HL-60 (cell line): ENCODE data around the gene LCN6.
A peak's percentile ranks its signal among the peaks of the same experiment; 100 is the strongest.
"Not testable (repeated sequence)": the region's sequence is repeated elsewhere in the genome, so short reads cannot be mapped to it uniquely, and the experiment has no call there.

ENCODE experiments used
- DNase-seq, 2 experiments: peaks; one replicate each; pipeline ENCODE4 v3.0.0-alpha.2; 2010 to 2020; ENCODE audit warnings: low read depth in 1 of 2, low spot score in 1 of 2
- H3K27ac ChIP-seq: fragments of 250-450 bp; sonication (Bioruptor Pico); replicated peaks from 2 replicates; pipeline ENCODE4 v1.5.1; 2020; ENCODE audit warnings: mild to moderate bottlenecking, moderate library complexity
- H3K27me3 ChIP-seq: fragments of 250-450 bp; sonication (Bioruptor Pico); 2 replicates; pipeline ENCODE4 v1.5.1; 2021; ENCODE audit warnings: mild to moderate bottlenecking, moderate library complexity; ENCODE audit not compliant: insufficient read depth, poor library complexity, severe bottlenecking
- H3K4me3 ChIP-seq: replicated peaks from 2 replicates; pipeline ENCODE4 v1.5.1; 2011; ENCODE audit warnings: mild to moderate bottlenecking, control low read depth, low read length; ENCODE audit not compliant: insufficient read depth
- CTCF ChIP-seq: IDR thresholded peaks from one replicate; pipeline ENCODE4 v1.5.1; 2011; ENCODE audit warnings: low read length, control low read depth, inconsistent platforms; ENCODE audit not compliant: insufficient read depth
- GABPA ChIP-seq: IDR thresholded peaks from 2 replicates; pipeline ENCODE4 v1.6.1; 2012; ENCODE audit warnings: low read depth
- POLR2AphosphoS5 ChIP-seq: IDR thresholded peaks from 2 replicates; pipeline ENCODE4 v1.6.1; 2012; ENCODE audit warnings: low read depth
- REST ChIP-seq: IDR thresholded peaks from 2 replicates; pipeline ENCODE4 v1.6.1; 2012; ENCODE audit warnings: low read depth; ENCODE audit not compliant: insufficient replicate concordance
- SPI1 ChIP-seq: IDR thresholded peaks from 2 replicates; pipeline ENCODE4 v1.6.1; 2012; ENCODE audit warnings: low read depth, mild to moderate bottlenecking, borderline replicate concordance

Gene LCN6

GRCh38 chr9:136791516-136792276, 43.4 kb upstream of the LCN6 start:
- no peaks in the 10 kb centered on the region for H3K27me3 ChIP-seq
- peak overlapping the region; percentile 82 for H3K27ac ChIP-seq
- TF ChIP-seq CTCF (peak; percentile 91), SPI1 (no peak), REST (no peak), GABPA (no peak), POLR2AphosphoS5 (peak; percentile 5; the same call in 1 of the 2 replicates)
- peak in 1 of 2 experiments; percentile 71 for DNase-seq
- peak overlapping the region; percentile 84 for H3K4me3 ChIP-seq

- TF ChIP-seq SPI1 (no peak), REST (no peak), POLR2AphosphoS5 (peak; percentile 77), CTCF (no peak)
- H3K4me3 ChIP-seq: peak within 1 kb of the TSS; percentile 84
- peak; percentile 97 to 99 for DNase-seq
- H3K27me3 ChIP-seq: no peaks in the 10 kb centered on the region
- peak within 1 kb of the TSS; percentile 82 for H3K27ac ChIP-seq
Observed at GRCh38 chr9:136790640-136791515, 42.6 kb upstream of the LCN6 start, which contains the start of gene TMEM141. TSS of gene TMEM141 (plus strand) at chr9:136791344. CDS start at chr9:136791371, 27 bp downstream.

- no peak overlapping the region for H3K4me3 ChIP-seq
- no peak overlapping the region for H3K27ac ChIP-seq
- DNase-seq: no peak
- no peak for TF ChIP-seq POLR2AphosphoS5
- no peak for TF ChIP-seq SPI1
- TF ChIP-seq GABPA: no peak
- no peak for TF ChIP-seq CTCF
- no peaks in the 10 kb centered on the region for H3K27me3 ChIP-seq
Observed at GRCh38 chr9:136789523-136789937, 41.2 kb upstream of the LCN6 start.

GRCh38 chr9:136788644-136789522, 40.6 kb upstream of the LCN6 start:
- H3K27me3 ChIP-seq, H3K27ac ChIP-seq, DNase-seq, H3K4me3 ChIP-seq: not testable (repeated sequence)
